Fibroblast of the conjunctiva (primary cell): Measurements from ENCODE around the gene VIPR2.
"Not testable (repeated sequence)": the region's sequence is repeated elsewhere in the genome, so short reads cannot be mapped to it uniquely, and the experiment has no call there.

Experiments
- DNase-seq: peaks from one replicate; pipeline ENCODE4 v3.0.0-alpha.2; 2010; ENCODE audit warnings: low read depth

The VIPR2 gene

GRCh38 chr7:159104188-159104920 is 40.3 kb downstream of the VIPR2 start:
- DNase-seq, result no peak

DNA sequence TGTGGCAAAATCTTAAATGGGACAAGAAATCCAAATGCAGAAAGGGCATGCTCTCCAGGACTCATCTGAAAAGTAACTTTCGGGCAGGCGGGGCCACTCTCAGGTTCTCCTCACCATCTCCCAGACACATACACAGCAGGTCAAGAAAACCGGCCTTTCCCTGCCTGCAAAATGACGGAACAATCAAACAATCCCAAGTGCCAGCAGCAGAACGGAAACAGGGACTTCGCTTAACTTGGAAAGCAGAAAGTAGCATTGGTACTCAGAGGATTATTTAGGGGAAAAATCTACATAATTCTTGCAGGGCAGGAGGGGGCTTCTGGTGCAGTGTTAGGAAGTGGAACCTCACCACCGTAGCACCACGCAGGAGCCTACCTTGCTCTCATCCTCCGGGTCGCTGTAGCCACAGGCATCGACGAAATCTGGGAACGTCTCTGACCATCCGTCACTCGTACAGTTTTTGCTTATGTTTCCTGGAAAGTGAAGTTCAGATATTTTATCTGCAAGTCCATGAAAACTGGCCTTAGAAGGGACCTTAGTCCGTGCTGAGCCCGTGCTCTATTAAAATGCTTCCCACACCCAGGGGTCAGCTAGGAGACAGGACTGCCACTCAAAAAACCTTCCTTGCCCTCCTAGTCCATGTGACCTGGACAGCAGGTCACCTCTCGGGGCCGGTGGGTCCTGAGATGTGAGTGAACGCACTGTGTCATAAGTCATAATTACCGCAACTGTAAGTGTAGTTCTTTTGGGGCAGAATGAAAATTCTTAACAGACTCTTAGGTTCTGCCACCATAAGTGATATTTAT is 41.1 kb downstream of the VIPR2 start:
- DNase-seq, result no peak

GRCh38 chr7:159102681-159103381 is 41.8 kb downstream of the VIPR2 start:
- DNase-seq, result no peak

GRCh38 chr7:159101661-159102091 is 43.0 kb downstream of the VIPR2 start:
- DNase-seq, result not testable (repeated sequence)

- DNase-seq, result not testable (repeated sequence)
These were observed 43.6 kb downstream of the VIPR2 start for GRCh38 chr7:159101083-159101395.

DNA sequence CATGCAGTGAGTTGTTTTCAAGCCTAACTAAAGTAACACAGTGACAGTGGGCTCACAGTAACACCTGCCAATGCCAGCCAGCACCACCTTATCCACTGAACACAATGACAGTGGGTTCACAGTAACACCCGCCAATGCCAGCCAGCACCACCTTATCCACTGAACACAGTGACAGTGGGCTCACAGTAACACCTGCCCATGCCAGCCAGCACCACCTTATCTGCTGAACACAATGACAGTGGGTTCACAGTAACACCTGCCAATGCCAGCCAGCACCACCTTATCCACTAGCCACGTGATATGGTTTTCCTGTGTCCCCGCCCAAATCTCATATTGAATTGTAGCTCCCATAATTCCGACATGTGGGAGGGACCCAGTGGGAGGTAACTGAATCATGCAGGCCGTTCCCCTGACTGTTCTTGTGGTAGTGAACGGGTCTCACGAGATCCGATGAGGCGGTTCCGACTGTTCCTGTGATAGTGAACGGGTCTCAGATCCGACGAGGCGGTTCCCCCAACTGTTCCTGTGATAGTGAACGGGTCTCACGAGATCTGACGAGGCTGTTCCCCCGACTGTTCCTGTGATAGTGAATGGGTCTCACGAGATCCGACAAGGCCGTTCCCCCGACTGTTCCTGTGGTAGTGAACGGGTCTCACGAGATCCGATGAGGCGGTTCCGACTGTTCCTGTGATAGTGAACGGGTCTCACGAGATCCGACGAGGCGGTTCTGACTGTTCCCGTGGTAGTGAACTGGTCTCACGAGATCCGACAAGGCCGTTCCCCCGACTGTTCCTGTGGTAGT is 44.2 kb downstream of the VIPR2 start:
- DNase-seq, result not testable (repeated sequence)

- DNase-seq, result no peak
These were observed 44.9 kb downstream of the VIPR2 start for GRCh38 chr7:159099711-159100231.

DNA sequence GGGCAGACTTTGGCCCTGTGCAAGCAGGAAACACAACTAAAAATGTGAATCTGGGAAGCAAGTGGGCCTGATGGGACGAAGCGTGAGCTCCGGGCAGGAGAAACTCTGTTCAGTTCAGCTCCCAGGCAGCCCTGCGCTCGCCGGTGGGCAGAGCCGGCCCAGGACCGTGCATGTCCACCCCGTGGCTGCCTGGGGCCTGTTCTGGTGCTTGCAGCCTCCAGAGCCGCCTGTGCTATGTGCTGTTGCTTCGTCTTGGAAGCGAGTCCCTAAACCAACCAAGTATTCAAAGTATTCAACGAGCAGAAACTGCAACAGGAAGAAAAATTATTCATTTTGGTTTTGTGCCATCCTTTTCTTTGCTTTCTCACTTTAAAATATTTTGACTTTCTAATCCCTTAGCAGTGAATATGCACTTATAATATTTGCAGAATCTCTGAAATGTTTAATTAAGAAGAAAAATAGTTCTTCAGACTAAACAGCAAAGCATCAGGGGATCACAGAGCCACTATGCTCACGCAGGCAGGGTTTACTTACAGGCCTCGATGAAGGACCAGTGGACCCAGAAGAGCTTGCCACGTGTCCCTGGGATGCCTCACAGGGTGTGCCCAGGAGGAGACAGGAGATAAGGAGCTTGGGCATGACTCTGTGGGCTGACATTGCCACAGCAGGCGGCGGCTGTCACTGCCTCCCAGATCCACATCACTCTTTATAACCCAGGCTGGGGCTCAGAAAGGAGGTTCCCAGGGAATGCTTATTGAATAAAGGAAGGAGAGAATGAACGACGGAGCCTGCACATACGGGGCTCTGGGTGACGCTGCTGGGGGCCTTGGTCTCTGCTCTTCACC is 45.6 kb downstream of the VIPR2 start:
- no peak for DNase-seq

DNA sequence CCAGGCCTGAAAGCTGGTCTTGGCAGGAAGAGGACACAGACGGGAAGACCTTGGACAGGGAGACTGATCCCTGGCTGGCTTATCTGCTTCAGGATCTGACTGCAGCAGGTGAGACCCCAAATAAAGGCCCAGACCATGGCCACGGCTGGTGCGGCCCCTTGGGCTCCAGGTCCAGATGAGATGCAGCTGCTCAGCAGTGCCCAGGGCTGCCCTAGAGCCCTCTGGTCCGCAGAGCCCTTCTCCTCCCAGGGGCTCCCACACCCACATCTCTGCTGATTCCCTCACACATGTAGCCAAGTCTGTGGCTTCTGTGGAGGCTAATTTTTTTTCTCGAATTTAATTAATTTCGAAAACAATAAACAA is 46.3 kb downstream of the VIPR2 start:
- DNase-seq, result no peak

GRCh38 chr7:159097661-159098423 is 46.8 kb downstream of the VIPR2 start:
- no peak for DNase-seq

DNA sequence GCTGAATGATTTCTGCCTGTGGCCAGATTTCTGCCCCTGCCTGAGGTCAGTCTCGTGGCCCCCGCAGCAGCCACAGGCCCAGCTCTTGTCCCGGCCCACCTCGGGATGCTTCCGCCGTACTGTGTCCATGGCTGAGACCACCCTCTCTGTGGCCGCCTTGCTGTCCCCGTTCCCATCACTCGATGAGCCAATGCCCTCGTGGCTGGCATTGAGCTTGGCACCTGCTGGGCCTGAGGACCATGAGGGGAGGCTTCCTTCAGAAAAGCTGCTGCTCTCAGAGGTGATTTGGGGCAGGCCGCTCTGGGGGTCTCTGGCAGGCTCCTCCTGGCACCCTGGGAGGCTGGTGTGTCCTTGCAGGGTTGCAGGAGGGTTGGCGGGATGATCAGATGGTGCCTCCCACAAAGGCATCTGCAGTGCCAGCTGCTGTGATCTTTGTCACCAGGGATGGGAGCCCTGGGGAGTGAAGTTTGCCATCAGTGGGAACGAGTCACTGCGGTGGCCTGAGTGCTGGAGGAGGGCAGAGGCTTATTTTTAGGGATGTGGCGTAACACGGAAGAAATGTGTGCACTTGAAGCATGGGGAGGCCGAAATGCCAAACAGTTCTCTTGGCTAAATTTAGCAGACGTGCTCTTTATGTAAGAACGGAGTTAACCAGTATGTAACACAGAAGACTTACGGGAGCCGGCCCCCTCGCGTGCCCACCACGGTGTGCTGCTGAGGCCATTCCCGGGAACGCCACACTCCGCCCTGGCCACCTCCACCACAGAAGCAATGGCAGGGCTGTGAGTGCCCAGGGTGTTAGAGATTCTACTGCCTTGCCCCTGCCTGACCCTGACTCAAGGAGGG is 47.7 kb downstream of the VIPR2 start:
- no peak for DNase-seq

DNA sequence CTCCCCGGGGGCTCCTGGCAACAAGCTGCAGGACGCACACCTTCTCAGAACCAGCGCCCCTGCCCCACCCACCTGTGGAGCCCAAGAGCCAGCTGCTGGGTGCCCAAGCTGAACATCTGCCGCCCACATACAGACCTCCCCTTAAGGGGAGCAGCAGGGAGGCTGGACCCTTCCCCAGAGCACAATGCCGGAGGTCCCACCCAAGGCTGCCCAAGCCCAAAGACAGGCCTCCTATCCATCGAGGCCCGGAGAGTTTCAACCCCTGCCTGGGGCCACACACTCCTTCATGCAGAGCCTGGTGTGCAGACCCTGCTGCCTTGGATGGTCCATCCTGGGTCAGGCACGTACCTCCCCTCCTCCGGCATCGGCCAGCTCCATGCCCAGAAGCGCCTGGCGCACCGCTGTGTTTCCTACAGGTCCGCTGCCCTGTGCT is 48.7 kb downstream of the VIPR2 start:
- DNase-seq, result no peak

DNA sequence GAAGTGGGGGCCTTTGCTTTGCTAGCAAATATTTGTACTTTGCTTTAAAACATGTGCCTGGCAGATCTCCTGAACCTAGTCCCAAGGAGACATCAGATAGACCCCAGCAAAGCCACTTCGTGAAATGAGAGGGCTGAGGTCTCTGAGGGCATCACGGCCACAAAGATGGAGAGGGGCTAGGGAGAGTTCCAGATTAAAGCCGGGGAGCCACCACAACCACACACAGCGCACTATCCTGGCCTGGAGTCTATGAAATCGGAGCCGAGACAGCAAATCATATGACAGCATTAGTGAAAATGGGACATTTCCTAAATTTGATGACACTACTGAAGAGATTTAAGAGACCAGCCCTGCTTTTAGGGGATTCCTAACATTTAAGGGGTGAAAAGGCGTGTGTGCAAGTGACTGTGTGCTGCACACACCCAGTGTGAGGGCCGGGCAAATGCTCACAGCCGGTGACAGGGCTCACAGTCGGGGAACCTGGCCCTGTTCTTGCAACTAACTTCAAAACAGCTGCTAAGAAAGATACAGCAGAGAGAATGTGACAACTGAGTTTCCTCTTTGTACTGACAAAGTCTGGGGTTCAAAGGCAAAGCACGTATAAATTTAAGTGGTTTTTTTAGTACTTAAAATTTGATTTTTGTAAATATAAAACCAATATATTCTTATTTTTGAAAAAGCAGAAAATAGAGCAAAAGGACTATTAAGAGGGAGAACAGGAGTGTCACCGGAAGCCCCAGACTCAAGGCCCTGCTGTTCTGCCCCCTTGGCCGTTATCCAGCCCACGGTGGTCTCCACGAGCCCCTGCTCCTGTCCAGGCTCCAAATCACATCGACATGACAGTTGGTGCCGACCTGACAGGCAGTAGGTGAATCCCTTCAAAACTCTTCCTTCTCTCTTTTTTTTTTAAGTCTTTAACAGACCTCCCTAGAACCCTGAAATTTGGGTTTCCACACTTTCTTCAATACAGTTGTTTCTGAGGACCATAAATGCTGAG is 49.5 kb downstream of the VIPR2 start:
- DNase-seq, result no peak

DNA sequence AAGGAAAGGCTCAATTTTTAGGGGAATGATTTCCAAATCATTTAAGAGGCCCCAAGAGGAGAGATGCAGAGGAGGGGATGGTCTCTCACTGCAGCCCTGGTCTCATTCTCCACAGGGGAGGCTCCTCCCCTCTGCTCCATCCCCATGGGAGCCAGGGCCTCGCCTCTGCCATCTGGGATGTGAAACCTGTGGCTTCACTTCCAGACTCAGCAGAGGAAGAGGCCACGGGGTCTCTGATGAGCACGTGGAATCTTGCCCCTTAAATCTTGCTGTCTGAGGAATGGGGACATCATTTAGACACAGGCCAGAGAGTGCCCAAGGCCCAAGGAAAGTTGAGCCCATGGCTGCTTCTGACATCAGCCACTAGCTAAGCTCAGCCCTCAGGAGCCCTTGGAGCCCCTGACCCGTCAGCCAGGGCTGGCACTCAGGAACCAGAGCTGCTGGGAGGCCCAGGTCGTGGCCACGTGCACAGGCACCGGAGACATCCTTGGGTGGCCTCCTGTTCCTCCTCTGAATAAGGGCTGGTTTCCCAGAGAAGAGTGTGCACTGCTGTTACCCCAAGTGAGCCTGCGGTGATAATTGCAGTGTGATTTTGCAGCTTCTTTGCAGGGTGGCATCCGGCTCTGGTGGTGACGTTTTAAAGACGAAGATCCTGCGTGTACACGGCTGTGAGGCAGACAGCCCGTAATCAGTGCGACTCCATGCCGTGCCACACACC is 50.5 kb downstream of the VIPR2 start:
- DNase-seq, result no peak

DNA sequence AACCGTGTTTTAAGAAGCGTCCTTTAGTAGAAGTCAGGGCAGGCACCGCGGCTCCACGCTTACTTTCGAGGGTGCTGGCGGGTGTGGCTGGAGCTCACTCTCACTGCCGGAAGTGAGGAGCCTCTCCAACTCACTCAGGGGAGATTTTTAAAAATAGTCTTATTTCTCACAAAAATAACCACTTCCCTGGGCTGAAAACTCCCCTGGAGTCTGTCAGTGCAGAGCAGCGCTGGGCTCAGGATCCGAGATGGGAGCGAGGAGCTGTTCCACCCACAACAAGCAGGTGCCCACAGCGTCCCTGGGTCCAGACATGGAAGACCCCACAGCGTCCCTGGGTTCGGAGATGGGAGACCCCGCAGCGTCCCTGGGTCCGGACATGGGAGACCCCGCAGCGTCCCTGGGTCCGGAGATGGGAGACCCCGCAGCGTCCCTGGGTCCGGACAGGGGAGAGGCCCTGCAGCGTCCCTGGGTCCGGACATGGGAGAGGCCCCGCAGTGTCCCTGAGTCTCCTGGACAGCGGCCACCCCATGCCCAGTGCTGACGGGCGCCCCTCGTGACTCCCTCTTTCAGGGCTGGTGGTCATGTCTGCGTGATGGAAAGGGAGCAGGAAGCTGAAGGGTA is 51.2 kb downstream of the VIPR2 start:
- DNase-seq, result no peak

GRCh38 chr7:159092701-159093121 is 52.0 kb downstream of the VIPR2 start:
- DNase-seq, result no peak
